Right cardiac atrium (tissue), 5 donors: ENCODE measurements around the gene EIF2B4. TPM values are rescaled to one million over a fixed set of nuclear protein-coding genes. Genes with fewer than 3 reads are reported as not detected.
"Not testable (repeated sequence)": the region's sequence is repeated elsewhere in the genome, so short reads cannot be mapped to it uniquely, and the experiment has no call there.

Experiments
- ATAC-seq, 2 donors: fragments of 200-7000 bp; cut with Tn5 transposase; one replicate each; pipeline versions ENCODE4 v1.8.0 to v1.9.1; 2020; ENCODE audit warnings: moderate library complexity in 2 of 2, mild to moderate bottlenecking in 1 of 2
- DNase-seq, 3 donors: peaks; one replicate each; pipeline ENCODE4 v3.0.0-alpha.2; 2020
- H3K27ac ChIP-seq: one replicate; pipeline ENCODE4 v1.5.1; 2013; ENCODE audit warnings: mild to moderate bottlenecking, low read length, control low read depth, moderate library complexity
- H3K27me3 ChIP-seq: one replicate; pipeline ENCODE4 v1.6.1; 2013; ENCODE audit not compliant: control insufficient read depth, insufficient read depth
- H3K4me1 ChIP-seq: one replicate; pipeline ENCODE4 v1.6.1; 2013; ENCODE audit warnings: low read length; ENCODE audit not compliant: control insufficient read depth, insufficient read depth
- H3K4me3 ChIP-seq: one replicate; pipeline ENCODE4 v1.5.1; 2013; ENCODE audit warnings: low read length, control low read depth
- H3K9me3 ChIP-seq: one replicate; pipeline ENCODE4 v1.6.1; 2013; ENCODE audit warnings: low read length; ENCODE audit not compliant: control insufficient read depth
- WGBS: extraction: QIAGEN DNeasy Blood & Tissue Kit; methylation state at CpG from one replicate; pipeline ENCODE4 v1.1.7; 2013; 5-methylcytosine and 5-hydroxymethylcytosine counted together
- intact Hi-C, 4 donors: fragments of 100-400 bp; cut with DNase I; formaldehyde crosslinking; loops; one replicate each; pipeline versions ENCODE4 v1.11.0 to v1.14.0; 2022 to 2023
- polyA plus RNA-seq: library from polyadenylated mRNA; stranded (reverse); fragments of 200-250 nt; gene quantifications from one replicate; pipeline ENCODE4 v1.2.3, GENCODE V29; 2013
- total RNA-seq, 4 donors: library from RNA; stranded (reverse); fragmentation: NEBNext Ultra II Directional; extraction: Animal tissue kit (Norgen Biotek cat#: 25700); gene quantifications; one replicate each; pipeline ENCODE4 v1.2.1, GENCODE V29; 2021
- donor health status: healthy with polysubstance abuse.
- donor health status: DM: no; HTN: yes; CAD: no.
- donor health status: DM: no; HTN: no; CAD: no.
- donor health status: DM: no; HTN: yes; CAD: no; lungs with severe emphysema.
- donor health status: DM: yes; HTN: yes; CAD: no.

EIF2B4 gene
- total and polyA plus RNA-seq, 5 donors = 31.2 to 36.0 (median 33.8) TPM

DNA sequence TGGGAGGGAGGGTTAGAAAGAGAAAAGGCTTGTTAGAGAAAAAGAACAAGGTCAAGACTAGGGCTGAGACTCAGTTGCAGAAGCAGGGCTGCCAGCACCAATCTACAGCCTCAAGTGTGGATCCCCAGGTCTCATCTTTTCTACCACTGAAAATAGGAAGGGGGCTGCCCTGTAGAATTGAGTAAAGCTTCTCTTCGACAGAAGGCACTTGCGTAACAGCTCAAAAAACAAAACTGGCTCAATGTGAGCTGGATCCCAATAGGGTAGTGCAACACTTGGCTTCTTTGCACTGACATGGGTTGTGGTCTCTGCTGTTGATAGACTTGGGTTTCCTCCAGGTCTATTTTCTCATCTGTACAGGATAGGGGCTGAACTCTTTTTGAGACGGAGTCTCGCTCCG, 45.4 kb downstream of the EIF2B4 start:
- Histone ChIP-seq H3K4me1 (peaks cover 9% of the 10 kb centered on the region), H3K27me3 (no peaks in the 10 kb centered on the region), H3K4me3 (no peak overlapping the region), H3K27ac (no peak overlapping the region), H3K9me3 (no peaks in the 10 kb centered on the region)
- intact Hi-C loops = no loop called here
- DNase-seq = no peak
- WGBS = 90% methylated on average over 5 of the region's 5 CpGs
- ATAC-seq = no peak

DNA sequence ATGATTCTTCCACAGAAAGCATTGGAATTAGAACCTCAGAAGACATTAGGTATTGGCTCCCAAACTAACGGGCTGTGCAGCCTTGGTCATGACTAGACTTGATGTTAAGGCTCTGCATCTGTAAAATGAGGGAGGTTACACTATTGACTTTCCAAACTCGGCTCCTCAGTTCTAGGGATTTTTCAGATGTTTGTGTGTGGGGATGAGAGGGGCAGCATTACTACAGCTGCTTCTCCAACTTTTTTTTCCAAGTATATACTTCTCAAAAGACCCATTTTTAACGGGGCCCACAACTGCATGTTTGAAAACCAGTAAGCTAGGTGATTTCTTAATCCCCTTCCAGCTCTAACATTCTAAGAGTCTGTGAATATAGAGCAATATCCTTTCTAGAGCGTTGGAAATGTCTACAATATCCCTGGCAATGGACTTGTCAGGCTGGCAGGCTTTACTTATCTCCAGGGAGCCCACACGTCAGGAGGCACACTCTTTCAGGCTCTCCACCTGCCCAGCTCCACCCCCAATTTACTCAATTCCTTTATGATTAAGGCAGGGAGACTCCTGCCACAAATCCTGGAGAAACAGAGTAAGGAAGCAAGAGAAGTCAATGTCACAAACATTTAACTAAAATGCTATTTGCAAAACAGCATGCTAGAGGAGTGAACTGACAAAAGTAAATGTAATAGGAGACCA, 46.4 kb downstream of the EIF2B4 start:
- Histone ChIP-seq H3K4me3 (peak overlapping the region; percentile 75), H3K27me3 (no peaks in the 10 kb centered on the region), H3K9me3 (no peaks in the 10 kb centered on the region), H3K4me1 (peaks cover 9% of the 10 kb centered on the region), H3K27ac (peak overlapping the region; percentile 93)
- intact Hi-C loops = no loop called here
- 25% methylated on average over 5 of the region's 5 CpGs for WGBS
- ATAC-seq (no peak), DNase-seq (no peak)

DNA sequence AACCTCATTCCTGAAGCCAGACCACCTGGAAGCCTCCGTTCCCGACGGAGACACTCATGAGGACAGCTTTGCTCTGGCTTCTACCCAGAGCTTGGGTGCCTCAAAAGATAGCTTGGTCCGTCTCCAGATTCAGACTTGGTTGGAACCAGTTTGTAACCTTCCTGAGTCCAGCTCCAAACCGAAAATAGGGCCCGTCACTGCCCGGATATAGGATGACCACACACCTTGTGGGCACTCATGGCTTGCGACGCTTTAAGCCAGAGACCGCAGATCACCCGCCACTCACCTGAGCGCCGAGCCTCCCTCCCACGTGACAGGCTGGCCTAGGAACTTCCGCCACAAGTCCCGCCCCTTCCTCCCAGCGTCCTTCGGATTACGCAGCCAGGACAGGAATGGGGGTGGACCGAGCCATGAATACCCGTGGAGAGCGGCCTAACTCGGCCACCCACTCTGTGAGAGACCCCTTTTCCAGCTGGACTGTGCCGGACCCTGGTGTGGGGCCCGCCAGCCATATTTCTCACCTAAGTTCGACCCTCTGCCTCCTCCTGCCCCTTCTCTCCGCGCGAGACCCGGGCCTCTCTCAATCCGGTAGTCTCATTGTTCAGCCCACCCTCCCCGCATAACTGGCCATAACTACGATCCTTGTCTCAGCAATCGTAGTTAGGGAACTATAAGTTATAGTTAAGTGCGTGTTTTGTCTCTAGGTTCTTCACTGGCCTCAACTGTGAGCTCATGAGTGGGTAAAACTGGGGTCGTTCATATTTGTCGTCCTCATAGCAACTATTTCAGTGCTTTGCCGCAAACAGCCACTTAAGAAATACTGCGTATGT, 47.2 kb downstream of the EIF2B4 start, which contains the start of gene MPV17:
Gene MPV17, minus strand, starts transcription at position 332 of the 830 bp plus-strand sequence. CDS start 580 bp downstream, outside the sequence.
- WGBS = under 1% methylated on average over 39 of the region's 39 CpGs
- peak; percentile 93 to 96 (median 95) for DNase-seq
- ATAC-seq = peak; percentile 95 to 97
- intact Hi-C loops = no loop called here
- peak within 1 kb of the TSS; percentile 75 for H3K4me3 ChIP-seq
- H3K27ac ChIP-seq = peak within 1 kb of the TSS; percentile 93
- no peaks in the 10 kb centered on the region for H3K9me3 ChIP-seq
- no peaks in the 10 kb centered on the region for H3K27me3 ChIP-seq
- H3K4me1 ChIP-seq = peaks cover 9% of the 10 kb centered on the region

DNA sequence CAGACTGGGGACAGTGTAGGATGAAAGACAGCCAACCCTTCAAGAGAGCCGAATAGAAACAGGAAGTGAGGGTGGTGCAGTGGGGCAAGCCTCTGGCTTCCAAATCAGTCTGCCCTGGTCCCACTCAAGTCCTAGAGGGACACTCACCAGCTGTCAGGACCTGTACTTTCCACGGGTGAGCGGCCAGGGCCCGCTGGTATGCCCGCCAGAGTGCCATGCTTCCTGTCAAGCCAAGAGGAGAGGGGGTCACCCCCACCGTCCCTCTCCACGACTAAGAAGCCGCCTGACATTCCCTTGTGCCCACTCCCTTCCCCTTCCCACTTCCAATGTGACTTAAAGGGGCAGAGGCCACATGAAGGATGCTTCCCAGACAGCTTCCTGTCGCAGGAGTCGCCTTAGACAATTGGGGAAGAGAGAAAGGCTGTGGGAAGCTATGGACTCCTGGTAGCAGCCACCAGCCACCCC, 47.8 kb downstream of the EIF2B4 start:
- no peaks in the 10 kb centered on the region for H3K9me3 ChIP-seq
- DNase-seq = peak in 1 of 3 donors; percentile 33
- no peaks in the 10 kb centered on the region for H3K27me3 ChIP-seq
- peak overlapping the region; percentile 56 for H3K27ac ChIP-seq
- intact Hi-C loops = no loop called here
- peaks cover 9% of the 10 kb centered on the region for H3K4me1 ChIP-seq
- peak overlapping the region; percentile 75 for H3K4me3 ChIP-seq
- peak; percentile 20 to 22 for ATAC-seq
- 4% methylated on average over 10 of the region's 10 CpGs for WGBS

DNA sequence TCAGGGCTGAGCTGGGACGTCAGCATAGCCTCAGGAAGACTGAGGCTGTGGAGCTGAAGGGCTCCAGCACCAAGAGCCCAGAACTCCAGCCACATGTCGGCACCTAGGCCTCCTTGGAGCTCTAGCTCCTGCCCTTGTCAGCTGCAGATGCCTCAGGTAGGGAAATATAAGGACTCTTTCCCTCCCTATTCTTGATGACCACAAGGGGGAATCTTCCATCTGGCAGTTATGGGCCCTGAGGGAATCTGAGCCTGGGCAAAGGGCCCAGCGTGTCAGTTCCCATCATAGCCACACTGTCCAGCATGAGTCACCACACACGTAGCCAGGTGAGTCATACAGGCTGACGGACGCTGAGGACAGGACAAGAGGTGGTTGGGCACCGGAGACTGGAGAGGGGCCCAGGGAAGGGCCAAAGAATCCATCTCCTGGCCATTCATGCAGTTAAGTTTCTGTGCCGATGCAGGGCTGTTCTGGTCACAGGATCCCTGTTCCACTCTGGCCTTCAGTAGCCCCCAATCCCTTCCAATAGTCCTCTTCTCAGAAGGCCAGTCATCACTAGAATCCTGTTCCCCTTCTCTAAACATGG, 49.1 kb downstream of the EIF2B4 start:
- no peaks in the 10 kb centered on the region for H3K27me3 ChIP-seq
- peak; percentile 65 to 76 (median 74) for DNase-seq
- H3K27ac ChIP-seq = peak overlapping the region; percentile 62
- peaks cover 9% of the 10 kb centered on the region for H3K4me1 ChIP-seq
- no peak overlapping the region for H3K4me3 ChIP-seq
- intact Hi-C loops = no loop called here
- no peaks in the 10 kb centered on the region for H3K9me3 ChIP-seq
- peak; percentile 55 to 70 for ATAC-seq
- 49% methylated on average over 8 of the region's 8 CpGs for WGBS

DNA sequence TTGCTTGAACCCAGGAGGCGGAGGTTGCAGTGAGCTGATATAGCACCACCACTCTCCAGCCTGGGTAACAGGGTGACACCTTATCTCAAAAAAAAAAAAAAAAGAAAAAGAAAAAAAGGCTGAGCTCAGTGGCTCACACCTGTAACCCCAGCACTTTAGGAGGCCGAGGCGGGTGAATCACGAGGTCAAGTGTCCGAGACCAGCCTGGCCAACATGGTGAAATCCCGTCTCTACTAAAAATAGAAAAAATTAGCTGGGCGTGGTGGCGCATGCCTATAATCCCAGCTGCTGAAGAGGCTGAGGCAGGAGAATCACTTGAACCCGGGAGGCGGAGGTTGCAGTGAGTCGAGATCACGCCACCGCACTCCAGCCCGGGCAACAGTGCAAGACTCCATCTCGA, 50.3 kb downstream of the EIF2B4 start:
- H3K4me1 ChIP-seq, intact Hi-C loops, H3K27ac ChIP-seq, H3K4me3 ChIP-seq, H3K27me3 ChIP-seq, ATAC-seq, H3K9me3 ChIP-seq: not testable (repeated sequence)
- peak in 1 of 3 donors; percentile 40 for DNase-seq
- WGBS = 91% methylated on average over 15 of the region's 15 CpGs

DNA sequence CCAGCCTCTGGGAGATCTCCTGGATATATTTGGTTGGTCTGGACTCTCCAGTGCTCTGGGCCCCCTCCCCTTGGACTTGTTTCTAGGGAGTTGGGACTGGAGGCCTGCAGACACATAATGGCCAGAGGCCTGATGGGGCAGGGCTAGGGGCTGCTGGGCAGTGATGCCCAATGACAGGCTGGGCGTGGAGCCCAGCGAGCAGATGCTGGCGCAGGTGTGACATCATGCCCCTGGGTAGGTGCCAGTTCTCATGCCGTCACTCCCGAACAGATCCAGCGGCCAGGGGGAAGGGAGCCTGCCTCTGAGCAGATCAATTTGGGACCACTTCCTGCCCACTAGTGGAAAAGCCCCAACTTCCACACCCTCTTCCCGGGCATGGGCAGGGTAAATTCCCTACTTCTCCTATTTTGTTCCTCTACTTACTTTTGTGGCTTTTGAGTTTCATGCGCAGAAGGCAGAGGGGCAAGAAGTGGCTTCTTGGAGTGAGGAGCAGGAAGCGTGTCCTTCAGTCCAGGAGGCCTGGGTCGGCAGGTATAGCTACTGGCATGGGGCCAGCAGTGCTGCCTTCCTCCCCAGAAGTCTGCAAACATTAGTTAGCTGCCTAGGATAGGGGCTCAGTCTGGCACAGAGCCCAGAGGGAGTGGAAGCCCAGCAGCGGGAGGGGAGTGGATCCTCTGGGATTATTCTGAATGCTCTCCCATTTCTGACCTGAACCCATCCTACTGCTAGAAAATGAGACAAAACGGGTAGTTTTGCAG, 53.3 kb downstream of the EIF2B4 start:
- DNase-seq = peak in 2 of 3 donors; percentile 23 to 65
- intact Hi-C loops = no loop called here
- Histone ChIP-seq H3K4me3 (no peak overlapping the region), H3K27ac (no peak overlapping the region), H3K4me1 (peaks cover 3% of the 10 kb centered on the region), H3K9me3 (no peaks in the 10 kb centered on the region), H3K27me3 (no peaks in the 10 kb centered on the region)
- ATAC-seq = peak in 1 of 2 donors; percentile 18
- 78% methylated on average over 12 of the region's 12 CpGs for WGBS

DNA sequence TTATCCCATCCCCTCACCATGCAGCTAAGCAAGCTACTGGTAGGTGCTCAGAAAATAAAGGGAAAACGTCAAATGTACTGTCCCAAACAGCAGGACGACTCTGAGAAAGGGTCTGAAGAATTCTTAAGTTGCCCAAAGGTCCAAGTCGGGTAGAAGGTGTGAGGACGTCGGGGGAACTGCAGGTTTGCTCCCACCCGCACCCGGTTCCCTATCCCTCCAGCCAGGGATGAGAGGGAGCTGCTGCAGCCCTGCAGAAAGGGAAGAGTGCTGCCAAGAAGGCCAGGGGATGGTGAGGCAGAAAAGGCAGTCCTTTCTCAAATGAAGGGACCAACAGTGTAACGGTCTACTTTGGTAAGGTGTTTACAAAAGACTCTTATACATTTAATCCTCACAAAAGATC, 55.0 kb downstream of the EIF2B4 start:
- no peak for ATAC-seq
- H3K27me3 ChIP-seq = no peaks in the 10 kb centered on the region
- no peak overlapping the region for H3K27ac ChIP-seq
- no peak overlapping the region for H3K4me3 ChIP-seq
- no peak for DNase-seq
- no peaks in the 10 kb centered on the region for H3K9me3 ChIP-seq
- WGBS = 72% methylated on average over 8 of the region's 8 CpGs
- intact Hi-C loops = no loop called here
- no peaks in the 10 kb centered on the region for H3K4me1 ChIP-seq

DNA sequence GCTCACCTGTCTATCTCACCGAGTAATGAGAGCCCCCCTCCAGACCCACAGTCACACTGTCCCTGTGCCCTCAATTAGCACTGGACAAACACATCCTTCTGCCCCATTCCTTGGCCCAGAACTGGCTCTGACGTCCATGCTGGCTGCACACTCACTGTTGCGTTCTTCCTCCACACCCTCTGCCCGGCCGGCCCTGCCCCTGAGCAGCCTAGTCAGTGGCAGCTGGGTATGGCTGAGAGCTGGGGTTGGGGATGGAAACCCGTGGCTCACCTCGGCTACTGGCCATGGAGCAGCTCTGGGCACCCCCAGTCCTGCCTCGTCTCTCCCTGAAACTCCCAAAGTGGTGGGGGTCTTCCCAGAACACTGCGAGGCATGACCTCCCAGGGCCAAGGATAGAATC, 55.4 kb downstream of the EIF2B4 start:
- Histone ChIP-seq H3K4me1 (no peaks in the 10 kb centered on the region), H3K4me3 (no peak overlapping the region), H3K27ac (no peak overlapping the region), H3K9me3 (no peaks in the 10 kb centered on the region), H3K27me3 (no peaks in the 10 kb centered on the region)
- 81% methylated on average over 9 of the region's 9 CpGs for WGBS
- ATAC-seq (peak in 1 of 2 donors; percentile 8), DNase-seq (no peak)
- intact Hi-C loops = no loop called here
